Measurements from ENCODE around the gene LY6G6D. TPM values are rescaled to one million over a fixed set of nuclear protein-coding genes. Genes with fewer than 3 reads are reported as not detected.

The LY6G6D gene
- total and polyA plus RNA-seq, 2 donors (not counting 1 experiment from before 2014, with no cell fraction given) = not detected

- POLR2A ChIA-PET = no interaction called here
- H3K4me3 ChIP-seq (ENCODE audit: control extremely low read depth in 1 of 5, extremely low read depth in 1 of 5, insufficient read depth in 1 of 5, low read depth in 2 of 5, low read length in 4 of 5) = peak overlapping the region in 3 of 5 experiments; percentile 73 to 99 (median 79)
- H3K9me3 Mint-ChIP-seq (ENCODE audit: insufficient read depth) = no peaks in the 10 kb centered on the region
- H3K9ac ChIP-seq (ENCODE audit: low read length) = peak overlapping the region; percentile 91
- TF ChIP-seq CTCF (IDR thresholded peaks at IDR 0.05) (no peak), EZH2 (IDR thresholded peaks at IDR 0.05; ENCODE audit: borderline replicate concordance, insufficient read depth, low read depth, low read length, poor library complexity, severe bottlenecking) (no peak)
- H3K27ac ChIP-seq (ENCODE audit: low read length in 2 of 2) = peak overlapping the region; percentile 6 to 96
- ATAC-seq (ENCODE audit: low read depth) (no peak), DNase-seq (peak; percentile 4)
- intact Hi-C loops (cut with micrococcal nuclease) = loop anchor here (10.0 kb wide), 2 partner anchors 241 to 461 kb away; partner anchors contain the start of genes DXO, GPSM3 and PBX2
- WGBS (ENCODE audit: insufficient coverage) = 87% methylated on average over 4 of the region's 4 CpGs
- CTCF ChIA-PET = no interaction called here
- peaks cover 15% of the 10 kb centered on the region for H4K20me1 ChIP-seq (ENCODE audit: control insufficient read depth, insufficient read depth, low read length, poor library complexity, severe bottlenecking)
- no peak overlapping the region for H2AFZ ChIP-seq (ENCODE audit: insufficient read depth, low read depth, low read length, poor library complexity, severe bottlenecking)
- peaks cover 54% of the 10 kb centered on the region for H3K79me2 ChIP-seq (ENCODE audit: control insufficient read depth, insufficient read depth, low read length)
- H3K4me1 Mint-ChIP-seq = peaks cover 77% of the 10 kb centered on the region
- H3K36me3 ChIP-seq (replicated peaks in 1 of 2; ENCODE audit: control extremely low read depth in 1 of 2, control insufficient read depth in 1 of 2, extremely low read depth in 1 of 2, insufficient read depth in 2 of 2, low read length in 1 of 2) = peaks cover 4 to 39% of the 10 kb centered on the region in 2 experiments
- no peaks in the 10 kb centered on the region for H3K27me3 Mint-ChIP-seq
- no peaks in the 10 kb centered on the region for H3K27me3 ChIP-seq (replicated peaks in 1 of 4; ENCODE audit: control extremely low read depth in 1 of 4, control insufficient read depth in 3 of 4, insufficient read depth in 4 of 4, low read length in 3 of 4)
- peak overlapping the region; percentile 91 for H3K27ac Mint-ChIP-seq
- H3K4me3 Mint-ChIP-seq = peak overlapping the region; percentile 100
- H3K9me3 ChIP-seq (ENCODE audit: control extremely low read depth in 1 of 3, control insufficient read depth in 2 of 3, insufficient read depth in 1 of 3, low read length in 2 of 3) = no peaks in the 10 kb centered on the region
- H3K4me2 ChIP-seq (replicated peaks; ENCODE audit: low read depth, low read length, poor library complexity, severe bottlenecking) = peak overlapping the region; percentile 82
- peaks cover 46 to 56% of the 10 kb centered on the region in 2 donors for H3K4me1 ChIP-seq (ENCODE audit: control insufficient read depth in 2 of 2, insufficient read depth in 2 of 2, low read length in 2 of 2)
Observed at GRCh38 chr6:31733734-31734133, 18.6 kb downstream of the LY6G6D start.

- Histone ChIP-seq H3K4me2 (replicated peaks; ENCODE audit: low read depth, low read length, poor library complexity, severe bottlenecking) (peak overlapping the region; percentile 82), H3K27me3 (replicated peaks in 1 of 4; ENCODE audit: control extremely low read depth in 1 of 4, control insufficient read depth in 3 of 4, insufficient read depth in 4 of 4, low read length in 3 of 4) (no peaks in the 10 kb centered on the region), H3K9ac (ENCODE audit: low read length) (peak overlapping the region; percentile 91), H3K4me1 (ENCODE audit: control insufficient read depth in 2 of 2, insufficient read depth in 2 of 2, low read length in 2 of 2) (peaks cover 48 to 56% of the 10 kb centered on the region in 2 donors), H3K9me3 (ENCODE audit: control extremely low read depth in 1 of 3, control insufficient read depth in 2 of 3, insufficient read depth in 1 of 3, low read length in 2 of 3) (no peaks in the 10 kb centered on the region), H3K27ac (ENCODE audit: low read length in 2 of 2) (peak overlapping the region; percentile 81 to 96), H3K36me3 (replicated peaks in 1 of 2; ENCODE audit: control extremely low read depth in 1 of 2, control insufficient read depth in 1 of 2, extremely low read depth in 1 of 2, insufficient read depth in 2 of 2, low read length in 1 of 2) (peaks cover 4 to 39% of the 10 kb centered on the region in 2 experiments), H3K4me3 (ENCODE audit: control extremely low read depth in 1 of 5, extremely low read depth in 1 of 5, insufficient read depth in 1 of 5, low read depth in 2 of 5, low read length in 4 of 5) (peak overlapping the region; percentile 73 to 99 (median 87)), H2AFZ (ENCODE audit: insufficient read depth, low read depth, low read length, poor library complexity, severe bottlenecking) (peak overlapping the region; percentile 63), H4K20me1 (ENCODE audit: control insufficient read depth, insufficient read depth, low read length, poor library complexity, severe bottlenecking) (peaks cover 15% of the 10 kb centered on the region), H3K79me2 (ENCODE audit: control insufficient read depth, insufficient read depth, low read length) (peaks cover 48% of the 10 kb centered on the region)
- Mint-ChIP-seq H3K27me3 (no peaks in the 10 kb centered on the region), H3K4me1 (peaks cover 77% of the 10 kb centered on the region), H3K4me3 (peak overlapping the region; percentile 100), H3K9me3 (ENCODE audit: insufficient read depth) (no peaks in the 10 kb centered on the region), H3K27ac (peak overlapping the region; percentile 91)
- DNase-seq = no peak
- ChIA-PET POLR2A (interaction anchor here (0.5 to 2.2 kb wide), 8 partner anchors 35 to 461 kb away, joined by 3 to 9 read pairs (median 5); partner anchors contain the start of genes BAG6, HSPA1A, HSPA1L and VARS1), CTCF (interaction anchor here (0.9 to 1.1 kb wide), 2 partner anchors 61 to 218 kb away, joined by 3 read pairs; no protein-coding TSS in a partner anchor)
- 0% methylated on average over 2 of the region's 2 CpGs for WGBS (ENCODE audit: insufficient coverage)
- no peak for TF ChIP-seq EZH2 (IDR thresholded peaks at IDR 0.05; ENCODE audit: borderline replicate concordance, insufficient read depth, low read depth, low read length, poor library complexity, severe bottlenecking)
- no peak for TF ChIP-seq CTCF (IDR thresholded peaks at IDR 0.05)
- intact Hi-C loops (cut with micrococcal nuclease) = loop anchor here (10.0 kb wide), 2 partner anchors 240 to 460 kb away; partner anchors contain the start of genes DXO, GPSM3 and PBX2
- no peak for ATAC-seq (ENCODE audit: low read depth)
Observed at GRCh38 chr6:31734247-31734820, 19.2 kb downstream of the LY6G6D start.
